Transverse colon (tissue), 4 donors: ENCODE results near the gene SGO2. TPM values are rescaled to one million over a fixed set of nuclear protein-coding genes. Genes with fewer than 3 reads are reported as not detected.
"Not testable (repeated sequence)": the region's sequence is repeated elsewhere in the genome, so short reads cannot be mapped to it uniquely, and the experiment has no call there.

Experiments
- DNase-seq: peaks from one replicate; pipeline ENCODE4 v3.0.0-alpha.2; 2019
- H3K27ac ChIP-seq, 4 donors: fragments of 200-600 bp; sonication (generic); 2 replicates each; pipeline ENCODE4 v1.5.1; 2016 to 2018; ENCODE audit warnings: inconsistent platforms in 4 of 4
- H3K27me3 ChIP-seq: fragments of 200-600 bp; sonication (generic); 2 replicates; pipeline ENCODE4 v1.5.1; 2017; ENCODE audit warnings: inconsistent platforms
- H3K36me3 ChIP-seq, 4 donors: fragments of 200-600 bp; sonication (generic); 2 replicates each; pipeline ENCODE4 v1.5.1; 2017 to 2019; ENCODE audit warnings: inconsistent platforms in 4 of 4
- H3K4me1 ChIP-seq, 4 donors: fragments of 200-600 bp; sonication (generic); 2 replicates each; pipeline ENCODE4 v1.5.1; 2017 to 2020; ENCODE audit warnings: inconsistent platforms in 4 of 4
- H3K4me3 ChIP-seq, 4 donors: fragments of 200-600 bp; sonication (generic); 1 replicate in 1 of 4; 2 replicates in 3 of 4; pipeline versions ENCODE4 v1.5.1 to v1.6.1; 2017 to 2019; ENCODE audit warnings: inconsistent platforms in 4 of 4
- H3K9me3 ChIP-seq, 2 donors: fragments of 200-600 bp; sonication (generic); 2 replicates each; pipeline ENCODE4 v1.5.1; 2017 to 2019; ENCODE audit warnings: inconsistent platforms in 2 of 2
- EP300 ChIP-seq: sonication (generic); formaldehyde crosslinking; IDR thresholded peaks from one replicate; pipeline ENCODE4 v1.6.1; 2017; ENCODE audit warnings: antibody characterized with exemption, low read depth
- POLR2A ChIP-seq: fragments of 450-650 bp; IDR thresholded peaks from one replicate; pipeline ENCODE4 v1.6.1; 2016; ENCODE audit warnings: antibody characterized with exemption, mild to moderate bottlenecking, moderate library complexity
- POLR2AphosphoS5 ChIP-seq, 3 donors: sonication (generic); formaldehyde crosslinking; IDR thresholded peaks; one replicate each; pipeline ENCODE4 v1.6.1; 2016; ENCODE audit warnings: antibody characterized with exemption in 3 of 3
- WGBS, 2 donors: methylation state at CpG; one replicate each; pipeline ENCODE4 v1.1.5; 2018; ENCODE audit warnings: low coverage in 1 of 2; 5-methylcytosine and 5-hydroxymethylcytosine counted together
- in situ Hi-C, 4 donors: fragments of 200-750 bp; cut with MboI; loops; one replicate each; pipeline versions ENCODE4 v1.15.0 to v1.15.1; 2017; ENCODE audit warnings: low sequenced_read_pairs in 3 of 4, low pct_ligation_motif_present in 1 of 4, low pct_unique_long_range_greater_than_20kb in 1 of 4
- intact Hi-C: fragments of 100-400 bp; cut with DNase I; formaldehyde crosslinking; loops from one replicate; pipeline ENCODE4 v1.15.1; 2023; ENCODE audit warnings: low total_unique reads
- total RNA-seq, 4 donors: library from RNA; depleted of rRNA; stranded (reverse); fragments of >200 nt; gene quantifications; one replicate each; pipeline ENCODE4 v1.1.0, GENCODE V29; 2016
- TF ChIP-seq, protein P1 (sequence below), 5 experiments: fragments of 200-600 bp in 3 of 5; fragments of 450-650 bp in 2 of 5; sonication (generic) in 3 of 5; IDR thresholded peaks; 1 replicate in 2 of 5; 2 replicates in 3 of 5; pipeline ENCODE4 v1.5.1; 2016 to 2017; ENCODE audit warnings: antibody characterized with exemption in 5 of 5, inconsistent platforms in 3 of 5, mild to moderate bottlenecking in 2 of 5, moderate library complexity in 1 of 5

The SGO2 gene
- total RNA-seq, 4 donors from 2014 or later = 0.75 to 4.8 (median 2.9) TPM

- no peak for DNase-seq
- H3K9me3 ChIP-seq = no peaks in the 10 kb centered on the region
- WGBS, 2 donors = 90 to 93% methylated on average over 2 to 3 of the region's 3 CpGs
- in situ Hi-C loops = no loop called here
- no peaks in the 10 kb centered on the region for H3K36me3 ChIP-seq
- TF ChIP-seq, protein P1, sequence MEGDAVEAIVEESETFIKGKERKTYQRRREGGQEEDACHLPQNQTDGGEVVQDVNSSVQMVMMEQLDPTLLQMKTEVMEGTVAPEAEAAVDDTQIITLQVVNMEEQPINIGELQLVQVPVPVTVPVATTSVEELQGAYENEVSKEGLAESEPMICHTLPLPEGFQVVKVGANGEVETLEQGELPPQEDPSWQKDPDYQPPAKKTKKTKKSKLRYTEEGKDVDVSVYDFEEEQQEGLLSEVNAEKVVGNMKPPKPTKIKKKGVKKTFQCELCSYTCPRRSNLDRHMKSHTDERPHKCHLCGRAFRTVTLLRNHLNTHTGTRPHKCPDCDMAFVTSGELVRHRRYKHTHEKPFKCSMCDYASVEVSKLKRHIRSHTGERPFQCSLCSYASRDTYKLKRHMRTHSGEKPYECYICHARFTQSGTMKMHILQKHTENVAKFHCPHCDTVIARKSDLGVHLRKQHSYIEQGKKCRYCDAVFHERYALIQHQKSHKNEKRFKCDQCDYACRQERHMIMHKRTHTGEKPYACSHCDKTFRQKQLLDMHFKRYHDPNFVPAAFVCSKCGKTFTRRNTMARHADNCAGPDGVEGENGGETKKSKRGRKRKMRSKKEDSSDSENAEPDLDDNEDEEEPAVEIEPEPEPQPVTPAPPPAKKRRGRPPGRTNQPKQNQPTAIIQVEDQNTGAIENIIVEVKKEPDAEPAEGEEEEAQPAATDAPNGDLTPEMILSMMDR (IDR thresholded peaks at IDR 0.05) = no peak
- TF ChIP-seq EP300 (no peak), POLR2AphosphoS5 (IDR thresholded peaks at IDR 0.05) (no peak), POLR2A (no peak)
- H3K27ac ChIP-seq = no peak overlapping the region
- H3K4me3 ChIP-seq = no peak overlapping the region
- H3K27me3 ChIP-seq = no peaks in the 10 kb centered on the region
- intact Hi-C loops = no loop called here
- peaks cover 4 to 26% (median 17%) of the 10 kb centered on the region in 4 donors for H3K4me1 ChIP-seq
Measured at GRCh38 chr2:200528228-200528627, 2.2 kb downstream of the SGO2 start.

DNA sequence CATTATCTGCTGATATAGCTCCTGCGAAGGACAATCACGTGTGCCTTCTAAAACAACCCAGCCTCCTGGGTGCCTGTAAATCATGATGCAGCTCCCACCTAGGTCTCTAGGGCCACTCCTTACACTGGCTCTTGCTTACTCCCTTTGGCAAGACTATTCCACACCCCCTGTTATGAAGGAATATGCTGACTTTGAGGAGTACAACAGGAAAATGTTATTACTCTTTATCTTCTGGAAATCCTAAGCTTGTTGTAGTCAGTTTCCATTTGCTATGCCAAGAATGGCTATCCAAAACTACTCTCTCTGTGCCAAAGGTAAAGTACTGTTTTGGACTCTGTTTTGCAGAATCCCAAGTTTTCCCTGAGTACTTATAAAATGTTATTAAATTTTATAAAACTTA is 7.7 kb downstream of the SGO2 start:
- in situ Hi-C loops = no loop called here
- H3K27ac ChIP-seq = no peak overlapping the region
- H3K4me1 ChIP-seq = no peaks in the 10 kb centered on the region
- H3K27me3 ChIP-seq = no peaks in the 10 kb centered on the region
- TF ChIP-seq, protein P1 (IDR thresholded peaks at IDR 0.05) = no peak
- intact Hi-C loops = no loop called here
- H3K9me3 ChIP-seq = no peaks in the 10 kb centered on the region
- no peak for DNase-seq
- H3K4me3 ChIP-seq = no peak overlapping the region
- WGBS, 2 donors = 87 to 95% methylated on average over 2 of the region's 2 CpGs
- H3K36me3 ChIP-seq = no peaks in the 10 kb centered on the region

GRCh38 chr2:200534572-200534971 is 8.6 kb downstream of the SGO2 start:
- intact Hi-C loops = no loop called here
- in situ Hi-C loops = no loop called here
- Histone ChIP-seq H3K9me3 (no peaks in the 10 kb centered on the region), H3K27ac (no peak overlapping the region), H3K4me1 (no peaks in the 10 kb centered on the region), H3K4me3 (no peak overlapping the region), H3K36me3 (no peaks in the 10 kb centered on the region), H3K27me3 (no peaks in the 10 kb centered on the region)
- TF ChIP-seq POLR2AphosphoS5 (IDR thresholded peaks at IDR 0.05) (no peak), POLR2A (no peak), EP300 (no peak)
- TF ChIP-seq, protein P1 (IDR thresholded peaks at IDR 0.05) = no peak
- no peak for DNase-seq

DNA sequence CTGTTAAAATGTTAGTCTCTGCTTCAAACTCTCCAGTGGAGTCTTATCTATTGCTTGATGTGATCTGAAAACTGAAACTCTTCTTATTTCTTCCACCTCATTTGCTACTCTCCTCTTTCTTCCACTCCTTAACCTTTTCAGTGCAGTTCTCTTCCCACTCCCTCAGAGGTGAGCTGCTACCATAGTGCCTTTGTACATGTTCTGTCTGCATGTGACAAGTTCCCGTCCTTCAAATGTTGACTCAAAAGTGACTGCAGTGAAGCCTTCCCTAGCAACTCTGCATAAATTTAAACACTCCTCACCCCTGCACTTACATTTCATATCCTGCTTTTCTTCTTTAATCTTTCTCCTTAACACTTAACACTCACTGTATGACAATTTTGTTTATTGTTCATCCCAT is 12.1 kb downstream of the SGO2 start:
- Histone ChIP-seq H3K9me3 (peaks cover 0 to 6% of the 10 kb centered on the region in 2 donors), H3K4me3 (no peak overlapping the region), H3K4me1 (no peaks in the 10 kb centered on the region), H3K27me3 (no peaks in the 10 kb centered on the region), H3K36me3 (no peaks in the 10 kb centered on the region), H3K27ac (no peak overlapping the region)
- DNase-seq = no peak
- intact Hi-C loops = no loop called here
- TF ChIP-seq POLR2A = no peak
- TF ChIP-seq POLR2AphosphoS5 (IDR thresholded peaks at IDR 0.05) = no peak
- TF ChIP-seq EP300 = no peak
- WGBS, 2 donors = 97 to 100% methylated on average over 1 of the region's 1 CpG
- in situ Hi-C loops = no loop called here

- intact Hi-C loops = no loop called here
- no peak overlapping the region for H3K27ac ChIP-seq
- no peak for DNase-seq
- TF ChIP-seq POLR2AphosphoS5 (IDR thresholded peaks at IDR 0.05) = no peak
- no peak for TF ChIP-seq POLR2A
- no peak for TF ChIP-seq EP300
- H3K4me3 ChIP-seq = no peak overlapping the region
- H3K4me1 ChIP-seq = no peaks in the 10 kb centered on the region
- peaks cover 0 to 6% of the 10 kb centered on the region in 2 donors for H3K9me3 ChIP-seq
- no peaks in the 10 kb centered on the region for H3K36me3 ChIP-seq
- in situ Hi-C loops = no loop called here
- no peaks in the 10 kb centered on the region for H3K27me3 ChIP-seq
Measured at GRCh38 chr2:200540793-200541192, 14.8 kb downstream of the SGO2 start.

DNA sequence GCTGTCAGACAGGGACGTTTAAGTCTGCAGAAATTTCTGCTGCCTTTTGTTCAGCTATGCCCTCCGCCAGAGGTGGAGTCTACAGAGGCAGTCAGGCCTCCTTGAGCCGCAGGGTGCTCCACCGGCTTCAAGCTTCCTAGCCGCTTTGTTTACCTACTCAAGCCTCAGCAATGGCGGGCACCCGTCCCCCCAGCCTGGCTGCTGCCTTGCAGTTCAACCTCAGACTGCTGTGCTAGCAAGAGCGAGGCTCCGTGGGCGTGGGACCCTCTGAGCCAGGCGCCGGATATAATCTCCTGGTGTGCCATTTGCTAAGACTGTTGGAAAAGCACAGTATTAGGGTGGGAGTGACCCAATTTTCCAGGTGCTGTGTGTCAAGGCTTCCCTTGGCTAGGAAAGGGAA is 40.6 kb downstream of the SGO2 start:
- H3K27ac ChIP-seq, H3K9me3 ChIP-seq, DNase-seq, intact Hi-C loops, in situ Hi-C loops, H3K4me1 ChIP-seq, H3K36me3 ChIP-seq, H3K27me3 ChIP-seq, H3K4me3 ChIP-seq: not testable (repeated sequence)
- 100% methylated on average over 8 of the region's 12 CpGs; no CpG with 5 or more reads in 1 of the 2 donors for WGBS, 2 donors
